Measurements from ENCODE around the gene ZNF48.
A peak's percentile ranks its signal among the peaks of the same experiment; 100 is the strongest.
"Not testable (repeated sequence)": the region's sequence is repeated elsewhere in the genome, so short reads cannot be mapped to it uniquely, and the experiment has no call there.

The ZNF48 gene

DNA sequence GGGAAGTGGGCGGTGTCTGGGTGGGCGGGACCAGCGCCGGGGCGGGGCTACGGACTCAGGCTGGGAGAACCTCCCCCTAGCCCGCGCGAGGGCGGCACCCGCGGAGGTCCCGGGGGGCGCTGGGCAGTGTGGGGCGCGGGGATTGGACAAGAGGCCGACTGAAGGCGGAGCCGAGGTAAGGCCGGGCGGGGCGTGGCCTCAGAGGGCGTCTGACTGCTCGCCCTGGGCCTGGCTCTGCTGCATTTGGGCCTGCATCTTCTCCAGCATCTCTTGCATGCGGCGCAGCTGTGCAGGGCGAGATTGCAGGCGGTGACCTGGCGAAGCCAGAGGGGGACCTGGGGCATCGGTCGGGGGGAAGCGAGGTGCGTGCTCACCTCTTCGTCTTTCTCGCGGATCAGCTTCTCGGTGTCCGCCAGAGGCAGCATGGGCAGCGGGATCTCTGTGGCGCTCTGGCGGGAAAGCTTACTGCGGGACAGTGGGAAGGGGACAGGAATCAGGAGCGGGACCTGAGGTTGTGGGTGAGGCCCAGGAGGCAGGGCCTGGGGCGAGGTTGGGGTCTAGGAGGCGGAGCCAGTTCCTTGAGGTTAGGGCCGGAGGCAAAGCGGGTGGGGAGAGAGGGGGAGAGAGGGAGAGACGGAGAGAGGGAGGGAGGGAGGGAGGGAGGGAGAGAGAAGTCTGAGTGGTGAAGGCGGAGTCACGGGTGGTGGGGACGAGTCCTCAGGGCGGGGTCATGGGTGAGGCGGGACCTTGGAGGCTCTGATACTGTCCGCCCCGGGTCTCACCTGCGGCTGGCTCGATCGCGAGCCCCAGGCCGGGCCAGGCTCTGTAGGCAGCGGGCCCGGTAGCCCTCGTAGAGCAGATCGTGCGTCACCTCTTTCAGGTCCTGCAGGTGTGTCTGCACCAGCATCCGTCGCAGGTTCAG, 16.7 kb upstream of the ZNF48 start:
- peak; percentile 97 to 99 for DNase-seq (ENCODE audit: low read depth in 2 of 2)

DNA sequence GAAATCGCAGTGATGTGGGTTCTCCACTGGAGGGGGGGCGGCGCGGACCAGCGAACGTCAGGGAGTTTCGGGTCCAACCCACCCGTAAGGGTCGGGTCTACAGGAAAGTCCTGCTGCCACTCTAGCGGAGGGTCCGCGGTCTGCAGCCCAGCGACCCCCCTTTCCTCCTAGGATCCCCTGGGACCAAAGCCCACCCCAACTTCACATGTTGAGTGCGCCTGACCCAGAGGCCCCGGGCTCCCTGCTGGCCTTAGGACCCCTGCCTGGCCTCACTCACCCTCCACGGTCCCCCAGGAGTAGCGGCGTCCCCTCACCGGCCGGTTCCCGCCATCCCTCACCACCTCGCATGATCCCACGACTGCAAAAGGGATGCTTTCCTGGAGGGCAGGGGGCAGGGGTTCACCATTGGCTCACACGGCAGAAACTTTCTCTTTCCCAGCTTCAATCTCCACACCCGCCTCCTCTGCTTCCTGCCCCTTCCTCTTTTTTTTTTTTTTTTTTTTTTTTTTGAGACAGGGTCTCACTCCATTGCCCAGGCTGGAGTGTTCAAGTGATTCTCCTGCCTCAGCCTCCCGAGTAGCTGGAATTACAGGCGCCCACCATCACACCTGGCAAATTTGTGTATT, 15.9 kb upstream of the ZNF48 start:
- no peak for DNase-seq (ENCODE audit: low read depth in 2 of 2)

DNA sequence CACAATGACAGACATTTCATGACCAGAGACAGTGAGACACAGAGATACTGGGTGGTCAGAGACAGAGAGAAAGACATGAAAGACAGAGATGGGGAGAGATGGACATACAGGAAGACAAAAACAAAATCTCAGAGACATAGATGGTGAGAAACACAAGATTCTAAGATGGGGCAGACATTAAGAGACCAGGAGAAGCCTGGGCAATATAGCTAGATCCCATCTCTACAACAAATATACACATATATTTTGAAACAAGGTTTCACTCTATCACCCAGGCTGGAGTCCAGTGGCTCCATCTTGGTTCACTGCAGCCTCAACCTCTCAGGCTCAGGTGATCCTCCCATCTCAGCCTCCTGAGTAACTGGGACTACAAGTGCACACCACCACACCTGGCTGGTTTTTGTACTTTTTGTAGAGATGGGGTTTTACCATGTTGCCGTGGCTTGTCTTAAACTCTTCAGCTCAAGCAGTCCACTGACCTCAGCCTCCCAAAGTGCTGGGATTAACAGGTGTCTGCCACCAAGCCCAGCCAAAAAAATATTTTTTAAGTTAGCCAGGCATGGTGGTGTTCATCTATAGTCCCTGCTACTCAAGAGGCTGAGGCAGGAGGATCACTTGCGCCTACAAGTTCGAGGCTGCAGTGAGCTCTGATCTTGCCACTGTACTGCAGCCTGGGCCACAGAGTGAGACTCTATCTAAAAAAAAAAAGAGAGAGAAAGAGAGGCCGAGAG, 15.0 kb upstream of the ZNF48 start:
- no peak for DNase-seq (ENCODE audit: low read depth in 2 of 2)

DNA sequence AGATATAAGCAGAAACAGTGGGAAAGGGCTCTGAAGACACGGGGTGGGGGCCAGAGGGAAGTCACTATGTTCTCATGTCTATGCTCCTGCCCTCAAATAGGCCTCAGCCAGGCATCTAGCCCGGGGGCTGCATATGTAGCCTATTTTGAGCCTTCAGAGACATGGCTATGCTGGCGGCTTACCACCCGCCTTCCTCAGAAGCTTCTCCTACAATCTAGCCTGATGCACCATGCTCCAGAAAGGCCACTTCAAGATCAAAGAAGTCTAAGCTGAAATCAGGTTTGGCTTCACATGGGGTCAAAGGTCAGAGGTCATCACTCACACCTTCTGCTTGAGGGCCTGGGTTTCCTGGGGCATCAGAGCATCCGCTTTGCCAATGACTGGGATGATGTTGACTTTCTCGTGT, 14.4 kb upstream of the ZNF48 start:
- no peak for DNase-seq (ENCODE audit: low read depth in 2 of 2)

DNA sequence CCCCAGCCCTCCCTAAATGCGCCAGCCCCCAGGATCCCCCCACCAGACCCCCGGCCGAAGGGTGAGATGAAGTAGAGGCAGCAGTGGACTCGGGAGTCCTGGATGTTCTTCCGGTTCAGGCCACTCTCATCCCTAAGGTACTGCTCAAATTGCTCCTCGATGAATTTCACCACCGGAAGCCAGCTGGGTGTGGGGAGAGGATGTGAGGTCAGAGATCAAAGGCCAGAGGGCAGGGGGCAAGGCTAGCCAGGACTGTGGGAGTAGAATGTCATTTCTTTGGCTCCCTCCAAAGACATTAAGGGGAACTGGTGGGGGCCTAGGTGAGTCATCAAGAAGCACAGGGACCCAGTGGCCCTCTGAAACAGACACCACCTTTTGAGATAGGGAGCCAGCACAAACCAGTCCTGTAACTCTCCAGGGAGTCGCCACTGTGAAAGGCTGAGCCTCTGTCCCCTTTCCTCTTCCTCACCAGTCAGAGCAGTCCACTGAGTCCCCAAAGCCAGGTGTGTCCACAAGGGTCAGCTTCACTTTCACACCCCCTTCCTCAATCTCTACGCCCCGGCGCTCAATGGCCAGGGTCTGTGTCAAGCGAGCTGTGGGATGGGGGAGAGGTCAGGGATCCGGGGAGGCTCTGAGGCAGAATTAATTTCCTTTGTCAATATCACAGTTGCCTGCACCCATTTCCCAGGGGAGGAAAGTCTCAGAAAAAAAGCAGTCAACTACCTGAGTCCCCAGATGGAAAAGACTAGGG, 13.8 kb upstream of the ZNF48 start:
- no peak for DNase-seq (ENCODE audit: low read depth in 2 of 2)

DNA sequence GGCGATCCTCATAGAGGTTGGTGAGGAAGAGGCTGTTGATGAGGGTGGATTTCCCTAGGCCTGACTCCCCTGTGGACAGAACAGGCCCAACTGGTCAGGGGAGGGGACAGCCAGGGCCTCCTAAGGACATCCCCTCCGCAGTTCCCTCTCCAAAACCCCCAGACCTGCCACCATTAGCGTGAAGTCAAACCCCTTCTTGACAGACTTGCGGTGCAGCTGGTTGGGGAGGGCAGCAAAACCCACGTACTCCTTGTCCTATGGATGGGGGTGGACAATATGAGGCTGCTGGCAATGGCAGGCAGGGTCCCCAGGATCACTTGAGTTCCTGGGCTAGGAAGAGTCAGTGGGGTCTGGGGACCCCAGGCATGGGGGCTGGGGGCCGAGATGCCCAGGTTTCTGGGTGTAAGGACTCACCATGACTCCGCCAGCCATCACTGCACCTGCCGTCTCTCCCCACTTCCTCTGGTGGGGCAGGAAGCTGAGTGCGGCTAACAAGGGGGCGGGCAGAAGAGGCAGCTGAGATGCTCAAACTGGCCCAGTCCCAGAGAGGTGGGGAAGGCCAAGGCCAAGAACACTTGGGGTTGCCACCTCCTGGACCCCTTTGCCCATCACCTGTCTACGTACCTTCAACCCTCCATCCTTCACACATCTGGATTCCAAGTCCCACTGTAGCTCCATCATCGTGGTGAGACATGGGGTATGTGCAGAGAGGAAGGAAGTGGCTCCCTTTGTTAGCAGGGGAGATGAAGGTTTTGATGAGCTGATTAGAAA, 12.9 kb upstream of the ZNF48 start, which contains the start of gene SEPTIN1:
SEPTIN1 (minus strand) TSS at position 451 of the 771 bp plus-strand sequence; CDS start at position 432, 19 bp downstream.
- DNase-seq (ENCODE audit: low read depth in 2 of 2), result peak; percentile 63 to 71

DNA sequence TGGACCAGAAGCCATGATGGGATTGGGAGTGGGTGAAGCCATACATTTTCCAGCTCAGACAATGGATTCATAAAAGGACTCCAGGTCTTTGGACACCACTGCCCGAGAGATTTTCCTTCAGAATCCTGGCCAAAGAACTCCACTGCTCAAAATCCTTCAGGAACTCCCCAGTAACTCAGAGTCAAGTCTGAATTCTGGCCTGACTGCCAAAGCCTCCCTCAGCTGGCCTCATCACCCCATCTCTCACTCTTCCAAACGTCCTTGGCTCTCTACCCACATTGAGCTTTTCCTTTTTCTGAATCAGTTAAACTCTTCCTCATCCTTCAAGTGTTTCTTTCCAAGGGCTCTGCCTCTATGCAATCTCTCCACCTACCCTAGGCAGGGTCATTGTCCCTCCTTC, 11.7 kb upstream of the ZNF48 start:
- DNase-seq (ENCODE audit: low read depth in 2 of 2), result no peak

DNA sequence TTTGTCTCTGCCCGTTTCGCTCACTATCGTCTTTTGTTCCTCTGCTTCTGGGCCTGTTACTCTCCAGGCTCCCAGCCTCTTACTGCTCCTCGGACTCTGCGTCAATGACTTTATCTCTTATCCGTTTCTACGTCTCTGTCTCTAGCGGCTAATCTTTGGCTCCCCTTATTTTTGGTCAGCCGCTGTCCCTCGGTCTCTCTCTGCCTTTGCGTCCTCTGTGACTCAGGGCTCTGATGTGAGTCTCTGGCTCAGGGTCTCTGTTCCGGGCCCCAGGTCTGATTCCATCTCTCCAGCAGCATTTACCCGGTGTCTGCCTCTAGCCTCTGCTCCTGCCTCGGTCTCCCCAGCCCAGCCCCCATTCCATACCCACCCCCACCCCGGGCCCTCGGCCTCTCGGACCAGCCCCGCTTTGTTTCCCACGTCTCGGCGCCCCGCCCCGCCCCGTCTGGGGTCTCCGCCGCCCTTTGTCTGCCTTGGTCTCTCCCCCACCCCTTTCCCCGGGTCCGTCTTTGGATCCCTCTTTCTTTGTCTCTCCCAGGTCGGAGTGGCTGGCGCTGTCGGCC, 547 bp upstream of the ZNF48 start:
- DNase-seq (ENCODE audit: low read depth in 2 of 2), result no peak

DNA sequence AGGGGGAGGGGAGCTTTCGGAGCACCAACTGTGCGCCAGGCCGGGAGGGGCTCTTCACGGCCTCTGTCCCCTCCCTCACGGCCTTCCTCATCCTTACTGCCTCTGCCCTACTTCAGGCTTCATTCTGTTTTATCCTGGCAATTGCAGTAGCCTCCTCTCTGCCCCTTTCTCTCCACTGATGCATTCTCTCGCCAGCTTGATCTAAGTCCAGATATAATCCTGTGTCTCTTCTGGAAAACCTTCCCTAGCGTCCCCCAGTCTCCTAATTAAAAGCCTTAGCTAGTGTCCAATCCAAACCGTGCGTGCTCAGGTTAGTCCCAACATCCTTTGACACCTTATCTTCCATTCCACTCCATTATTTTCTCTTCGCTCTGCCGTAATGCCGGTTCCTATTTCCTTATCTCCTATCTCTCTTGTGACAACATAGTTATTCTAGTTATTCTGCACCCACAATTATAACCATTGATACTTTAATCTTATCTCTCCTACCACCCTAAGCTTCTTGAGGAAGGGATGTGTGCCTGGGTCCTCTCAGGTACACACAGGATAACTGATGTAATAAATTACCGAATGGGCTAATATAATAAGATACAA, 869 bp downstream of the ZNF48 start:
- DNase-seq (ENCODE audit: low read depth in 2 of 2), result no peak

DNA sequence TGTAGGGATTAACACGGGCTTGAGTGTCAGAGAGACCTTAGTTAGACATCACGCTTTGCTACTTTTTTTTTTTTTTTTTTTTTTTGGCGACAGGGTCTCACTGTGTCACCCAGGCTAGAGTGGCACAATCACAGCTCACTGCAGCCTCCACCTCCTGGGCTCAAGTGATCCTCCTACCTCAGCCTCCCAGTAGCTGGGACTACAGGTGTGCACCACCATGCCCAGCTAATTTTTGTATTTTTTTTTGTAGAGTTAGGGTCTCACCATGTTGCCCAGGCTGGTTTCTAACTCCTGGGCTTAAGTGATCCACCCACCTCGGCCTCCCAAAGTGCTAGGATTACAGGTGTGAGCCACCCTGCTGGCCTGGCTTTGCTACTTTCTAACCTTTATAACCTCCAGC, 1.4 kb downstream of the ZNF48 start:
- DNase-seq (ENCODE audit: low read depth in 2 of 2), result not testable (repeated sequence)

DNA sequence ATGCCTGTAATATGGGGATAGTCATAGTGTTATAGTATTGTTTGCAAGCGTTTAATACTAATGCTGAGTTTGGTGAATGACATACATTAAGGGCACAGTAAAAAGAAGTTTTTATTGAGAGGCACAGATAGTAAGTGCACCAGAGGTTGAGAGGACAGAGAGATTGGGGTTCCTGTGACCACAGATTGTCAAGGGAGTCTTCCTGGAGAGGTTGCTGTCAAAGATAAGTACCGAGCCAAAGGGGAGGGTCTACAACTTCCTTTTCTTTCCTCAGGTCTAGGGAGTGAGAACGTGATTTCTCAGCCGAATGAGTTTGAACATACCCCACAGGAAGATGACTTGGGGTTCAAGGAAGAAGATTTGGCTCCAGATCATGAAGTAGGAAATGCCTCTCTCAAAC, 1.8 kb downstream of the ZNF48 start:
- no peak for DNase-seq (ENCODE audit: low read depth in 2 of 2)

DNA sequence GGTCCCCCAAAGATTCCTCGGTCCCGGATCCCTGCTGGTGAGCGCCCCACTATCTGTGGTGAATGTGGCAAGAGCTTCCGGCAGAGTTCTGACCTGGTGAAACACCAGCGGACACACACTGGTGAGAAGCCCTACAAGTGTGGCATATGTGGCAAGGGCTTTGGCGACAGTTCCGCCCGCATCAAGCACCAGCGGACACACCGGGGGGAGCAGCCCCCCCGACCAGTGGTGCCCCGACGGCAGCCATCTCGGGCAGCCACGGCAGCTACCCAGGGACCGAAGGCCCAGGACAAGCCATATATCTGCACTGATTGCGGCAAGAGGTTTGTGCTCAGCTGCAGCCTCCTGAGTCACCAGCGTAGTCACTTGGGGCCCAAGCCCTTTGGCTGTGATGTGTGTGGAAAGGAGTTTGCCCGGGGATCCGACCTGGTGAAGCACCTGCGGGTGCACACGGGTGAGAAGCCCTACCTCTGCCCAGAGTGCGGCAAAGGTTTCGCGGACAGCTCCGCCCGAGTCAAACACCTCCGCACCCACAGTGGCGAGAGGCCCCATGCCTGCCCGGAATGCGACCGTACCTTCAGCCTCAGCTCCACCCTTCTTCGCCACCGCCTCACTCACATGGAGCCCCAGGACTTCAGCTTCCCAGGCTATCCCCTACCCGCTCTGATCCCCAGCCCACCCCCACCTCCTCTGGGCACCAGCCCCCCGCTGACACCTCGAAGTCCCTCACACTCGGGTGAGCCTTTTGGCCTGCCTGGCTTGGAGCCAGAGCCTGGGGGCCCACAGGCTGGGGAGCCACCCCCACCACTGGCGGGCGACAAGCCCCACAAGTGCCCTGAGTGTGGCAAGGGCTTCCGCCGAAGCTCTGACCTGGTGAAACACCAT, 2.8 kb downstream of the ZNF48 start:
- no peak for DNase-seq (ENCODE audit: low read depth in 2 of 2)

DNA sequence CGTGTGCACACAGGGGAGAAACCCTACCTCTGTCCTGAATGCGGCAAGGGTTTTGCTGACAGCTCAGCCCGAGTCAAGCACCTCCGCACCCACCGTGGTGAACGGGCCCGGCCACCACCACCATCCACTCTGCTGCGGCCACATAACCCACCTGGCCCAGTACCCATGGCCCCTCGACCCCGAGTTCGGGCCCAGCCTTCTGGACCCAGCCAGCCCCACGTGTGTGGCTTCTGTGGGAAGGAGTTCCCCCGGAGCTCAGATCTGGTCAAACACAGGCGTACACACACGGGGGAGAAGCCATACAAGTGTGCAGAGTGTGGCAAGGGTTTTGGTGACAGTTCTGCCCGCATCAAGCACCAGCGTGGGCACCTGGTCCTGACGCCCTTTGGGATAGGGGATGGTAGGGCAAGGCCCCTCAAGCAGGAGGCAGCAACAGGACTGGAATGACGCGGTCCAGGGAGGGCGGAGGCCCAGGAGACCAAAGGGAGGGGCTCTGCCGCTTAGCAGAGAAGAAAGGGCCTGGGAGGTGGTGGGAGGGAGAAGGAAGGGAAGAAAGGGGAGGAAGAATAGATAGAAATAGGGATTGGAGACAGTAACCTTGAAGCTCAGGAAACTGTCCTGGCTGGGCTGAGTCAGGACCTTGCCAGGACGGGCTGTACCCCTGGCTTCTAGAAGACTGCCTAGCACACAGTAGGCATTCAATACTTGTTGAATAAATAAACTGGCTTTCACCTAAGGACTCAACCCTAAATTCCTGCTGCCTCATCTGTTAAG, 3.6 kb downstream of the ZNF48 start:
- no peak for DNase-seq (ENCODE audit: low read depth in 2 of 2)

DNA sequence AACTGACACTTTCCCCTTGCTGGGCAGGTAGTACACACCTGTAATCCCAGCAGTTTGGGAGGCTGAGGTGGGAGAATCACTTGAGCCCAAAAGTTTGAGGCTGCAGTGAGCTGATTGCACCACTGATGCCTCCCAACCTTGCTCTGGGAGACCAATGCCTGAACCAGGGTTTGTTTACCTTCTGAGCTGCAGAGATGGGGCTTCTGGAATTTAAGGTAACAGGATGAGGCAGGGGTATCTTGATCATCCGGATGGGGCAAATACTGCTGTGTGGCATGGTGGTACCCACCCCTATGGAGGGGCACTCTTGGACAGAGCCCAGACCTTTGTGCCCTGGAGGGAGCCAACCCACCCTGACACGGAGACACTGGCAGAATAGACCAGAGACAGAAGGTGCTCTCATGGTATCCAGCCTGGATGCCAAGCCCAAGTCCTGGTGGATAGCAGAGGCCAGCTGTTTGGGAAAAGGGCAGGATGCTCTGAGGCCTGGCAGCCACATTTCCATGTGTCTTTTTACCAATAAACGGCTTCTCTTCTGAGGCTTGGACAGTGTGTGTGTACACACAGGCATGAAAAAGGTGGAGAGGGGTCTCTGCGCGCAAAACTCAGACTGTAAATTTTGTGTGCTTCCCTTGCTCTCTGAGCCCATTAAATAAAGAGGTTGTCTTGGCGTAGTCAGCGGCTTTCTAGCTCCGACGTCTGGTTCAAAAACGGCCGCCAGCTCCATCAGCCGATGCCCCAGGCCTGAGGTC, 4.4 kb downstream of the ZNF48 start:
- no peak for DNase-seq (ENCODE audit: low read depth in 2 of 2)

DNA sequence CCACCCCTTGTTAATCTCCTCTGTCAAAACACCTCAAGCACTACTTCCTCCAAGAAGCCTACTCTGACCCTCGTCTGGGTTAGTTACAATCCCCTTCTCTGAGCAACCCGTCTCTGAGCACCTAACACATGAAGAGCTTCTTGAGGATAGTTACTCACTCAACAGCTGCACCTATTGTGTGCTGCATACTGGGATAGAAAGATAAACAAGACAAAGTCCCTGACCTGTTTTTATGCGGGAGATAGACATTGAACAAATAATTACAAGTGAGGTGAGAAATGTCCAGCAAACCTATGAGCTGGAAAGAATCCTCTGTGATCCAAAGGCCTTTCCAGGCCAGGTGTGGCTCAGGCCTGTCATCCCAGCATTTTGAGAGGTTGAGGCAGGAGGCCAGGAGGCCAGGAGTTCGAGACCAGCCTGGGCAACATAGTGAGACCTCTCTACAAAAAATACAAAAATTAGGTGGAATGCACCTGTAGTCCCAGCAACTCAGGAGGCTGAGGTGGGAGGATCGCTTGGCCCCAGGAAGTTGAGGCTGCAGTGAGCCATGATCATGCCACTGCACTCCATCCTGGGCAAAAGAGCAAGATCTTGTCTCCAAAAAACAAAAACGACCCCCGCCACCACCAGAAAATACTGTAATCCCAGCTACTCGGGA, 6.7 kb downstream of the ZNF48 start:
- no peak for DNase-seq (ENCODE audit: low read depth in 2 of 2)

DNA sequence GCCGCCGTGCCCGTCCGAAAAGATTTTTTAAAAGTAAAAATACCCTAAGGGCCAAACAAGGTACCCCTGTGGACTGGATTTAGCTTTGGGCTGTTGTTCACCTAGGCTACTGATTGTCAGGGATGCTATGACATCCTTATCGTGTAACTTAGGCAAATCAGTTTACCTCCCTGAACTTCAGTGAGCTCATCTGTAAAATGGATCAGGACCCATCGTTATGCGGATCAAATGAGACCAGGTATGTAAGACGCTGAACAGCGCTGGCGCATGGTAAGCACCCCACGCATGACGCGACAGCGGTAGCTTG, 11.5 kb downstream of the ZNF48 start:
- DNase-seq (ENCODE audit: low read depth in 2 of 2), result no peak

DNA sequence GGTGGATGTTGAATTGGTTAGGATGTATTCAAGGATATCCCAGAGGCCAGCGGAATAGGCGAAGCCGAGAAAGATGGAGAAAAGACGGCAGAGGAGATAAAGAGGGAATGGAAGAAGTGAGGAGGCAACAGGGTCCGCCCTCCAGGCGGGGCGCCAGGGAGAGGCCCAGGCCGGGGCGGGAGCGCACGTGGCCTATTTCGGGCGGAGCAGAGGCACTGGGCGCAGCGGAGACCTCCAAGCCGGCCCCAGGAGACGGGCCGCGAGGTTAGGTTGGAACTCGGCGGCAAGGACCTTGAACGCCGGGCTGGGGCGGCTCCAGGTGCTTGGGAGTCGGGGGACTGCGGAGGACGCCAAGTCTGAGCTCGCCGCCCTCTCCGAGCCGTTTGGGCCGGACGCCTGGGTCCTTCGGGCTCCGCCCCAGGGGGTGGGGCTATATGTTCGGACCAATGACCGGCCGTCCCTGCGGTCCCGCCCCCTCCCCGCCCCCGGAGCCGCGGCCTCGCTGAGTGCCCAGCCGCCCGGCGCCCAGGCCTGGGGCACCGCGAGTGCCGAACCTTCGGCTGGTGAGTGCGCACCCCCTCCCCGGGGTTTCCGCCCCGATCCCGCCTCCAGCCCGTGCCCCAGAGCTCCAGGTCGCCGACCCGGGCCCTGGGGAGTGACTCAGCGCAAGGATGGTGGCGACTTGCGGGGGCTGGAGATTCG, 12.0 kb downstream of the ZNF48 start, which contains the start of gene ZNF771:
ZNF771 (plus strand) TSS at position 505 of the 702 bp plus-strand sequence. CDS start 448 bp downstream, outside the sequence.
- peak; percentile 70 to 88 for DNase-seq (ENCODE audit: low read depth in 2 of 2)
